HG03354 (cell line): Measurements from ENCODE around the gene LAMA5.

Experiments
- ATAC-seq: cut with Tn5 transposase; IDR thresholded peaks from one replicate; pipeline ENCODE4 v1.9.1; 2021; ENCODE audit warnings: mild to moderate bottlenecking; ENCODE audit not compliant: unreplicated experiment, poor library complexity, severe bottlenecking

Gene LAMA5

GRCh38 chr20:62361799-62362589 is 5.1 kb downstream of the LAMA5 start:
- ATAC-seq = no peak

GRCh38 chr20:62360854-62361798 is 6.0 kb downstream of the LAMA5 start:
- ATAC-seq = no peak

- no peak for ATAC-seq
Observed at GRCh38 chr20:62359491-62360121, 7.5 kb downstream of the LAMA5 start.

GRCh38 chr20:62359043-62359490 is 8.0 kb downstream of the LAMA5 start:
- ATAC-seq = no peak

DNA sequence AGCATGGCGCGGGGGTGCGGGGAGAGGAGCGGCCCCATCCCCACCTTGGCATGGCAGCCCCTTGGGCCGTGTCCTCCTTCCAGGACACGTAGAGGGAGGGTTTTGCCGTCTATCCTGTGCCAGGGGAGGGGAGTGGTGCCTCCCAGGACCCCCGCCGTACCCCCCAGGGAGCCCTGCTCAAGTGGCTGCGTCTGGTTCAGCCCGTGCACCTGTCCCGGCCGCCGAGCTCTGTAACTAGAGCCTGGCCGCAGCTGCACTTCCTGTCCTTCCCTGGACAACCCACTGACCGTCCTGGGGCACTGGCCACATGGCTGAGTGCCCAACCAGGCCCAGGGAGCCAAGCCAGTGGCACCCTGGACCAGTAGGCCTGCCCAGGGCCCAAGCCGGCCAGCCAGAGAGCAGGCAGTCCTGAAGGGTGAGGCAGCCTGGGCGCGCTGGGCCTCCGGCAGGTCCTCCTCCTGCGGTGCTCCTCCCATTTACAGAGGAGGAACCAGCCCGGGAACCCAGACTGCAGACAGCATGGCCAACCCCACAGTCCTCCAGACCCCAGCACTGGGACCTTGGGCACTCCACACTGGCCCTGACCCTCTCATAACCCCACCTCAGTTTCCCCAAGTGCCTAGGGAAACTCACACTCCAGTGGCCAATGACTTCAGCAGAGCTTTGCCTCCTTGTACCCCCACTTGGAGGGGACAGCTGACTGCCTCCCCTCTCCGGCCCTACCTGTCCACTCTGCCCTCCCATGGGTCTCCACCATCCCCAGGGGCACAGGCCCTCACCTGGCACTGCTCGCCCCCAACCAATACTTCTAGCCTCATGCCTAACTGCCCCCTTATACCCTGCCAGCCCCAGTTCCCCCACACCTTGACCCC is 8.7 kb downstream of the LAMA5 start:
- ATAC-seq = no peak

DNA sequence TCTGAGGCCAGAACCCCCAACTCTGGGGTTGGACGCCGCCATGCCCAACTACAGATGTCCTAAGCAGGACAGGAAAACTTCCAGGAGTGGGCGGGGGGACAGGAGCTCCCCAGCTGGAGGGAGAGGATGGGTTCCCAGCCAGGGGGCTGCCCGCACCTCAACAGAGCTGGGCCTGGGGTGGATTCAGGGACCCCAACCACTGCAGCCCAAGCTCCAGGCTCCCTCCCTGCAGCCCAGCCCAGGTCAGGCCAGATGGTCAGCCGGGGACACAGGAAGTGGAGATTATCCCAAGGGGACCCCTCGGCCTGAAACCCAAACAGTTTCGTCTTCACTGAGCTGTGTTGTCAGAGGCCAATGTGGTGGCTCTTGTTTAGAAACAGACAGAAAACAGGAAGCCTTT is 9.4 kb downstream of the LAMA5 start:
- no peak for ATAC-seq

- no peak for ATAC-seq
Observed at GRCh38 chr20:62357187-62357667, 9.9 kb downstream of the LAMA5 start.

DNA sequence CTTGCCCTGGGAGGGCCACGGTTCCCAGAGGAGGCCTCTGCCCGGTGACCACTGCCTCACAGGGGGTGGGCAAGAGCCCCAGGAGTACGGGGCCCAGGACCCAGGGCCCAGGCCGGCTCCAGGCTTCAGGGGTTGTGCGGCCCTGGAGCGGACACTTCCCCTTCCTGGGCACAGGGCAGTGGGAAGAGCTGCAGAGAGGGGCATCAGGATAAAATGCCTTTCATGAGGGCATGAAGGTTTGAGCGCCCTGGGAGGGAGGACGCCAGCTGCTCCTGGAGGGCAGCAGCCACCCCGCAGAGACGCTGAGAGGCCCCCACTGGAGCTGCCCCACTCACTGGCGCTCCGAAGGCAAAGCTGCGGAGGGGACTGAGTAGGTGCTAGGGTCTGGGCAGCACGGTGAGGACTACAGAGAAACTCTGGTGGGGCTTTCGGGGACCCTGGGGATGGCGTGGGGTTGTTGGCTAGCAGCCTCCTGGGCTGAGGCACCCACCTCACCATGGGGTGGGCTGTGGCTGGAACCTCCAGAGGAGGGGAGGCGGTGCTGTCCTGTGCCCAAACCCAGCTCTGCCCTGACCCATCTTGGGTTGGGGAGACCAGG is 10.4 kb downstream of the LAMA5 start:
- ATAC-seq = no peak

DNA sequence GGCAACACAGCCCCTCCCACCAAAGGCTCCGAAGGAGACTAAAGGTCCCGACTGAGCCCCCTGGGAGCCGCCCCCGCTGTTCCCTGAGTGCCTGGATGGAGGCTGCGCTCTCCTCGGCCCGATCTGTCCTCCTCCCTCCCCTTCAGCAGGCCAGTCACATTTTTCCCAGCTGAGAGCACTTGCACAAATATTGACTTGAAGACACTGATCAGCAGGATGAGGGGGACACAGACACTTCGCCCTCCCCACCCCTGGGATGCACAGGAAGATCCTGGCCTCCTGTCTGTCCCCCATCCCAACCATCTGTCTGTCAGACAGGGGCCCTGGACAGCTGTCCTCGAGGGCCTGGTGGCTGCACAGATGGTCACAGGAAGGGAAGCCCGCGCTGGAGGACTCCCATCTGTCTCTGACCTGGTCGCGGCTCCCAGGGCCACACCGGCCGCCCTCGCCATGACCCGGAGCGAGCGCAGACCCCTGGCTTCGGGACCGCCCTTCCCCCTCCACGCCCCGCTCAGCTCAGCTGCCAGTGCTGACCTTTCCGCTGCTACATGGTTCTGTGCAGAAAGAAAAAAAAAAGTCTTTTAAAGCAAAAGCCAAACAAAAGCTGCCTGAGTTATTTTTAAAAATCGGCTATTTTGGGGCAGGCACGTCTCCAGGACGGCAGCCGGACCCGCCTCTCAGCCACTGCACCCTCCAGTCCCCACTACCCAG is 11.1 kb downstream of the LAMA5 start:
- no peak for ATAC-seq

GRCh38 chr20:62355516-62355877 is 11.6 kb downstream of the LAMA5 start:
- no peak for ATAC-seq

- ATAC-seq = no peak
Observed at GRCh38 chr20:62354811-62355341, 12.2 kb downstream of the LAMA5 start.

GRCh38 chr20:62354031-62354808 is 12.9 kb downstream of the LAMA5 start:
- no peak for ATAC-seq

- no peak for ATAC-seq
Observed at GRCh38 chr20:62353289-62354030, 13.7 kb downstream of the LAMA5 start.

GRCh38 chr20:62352402-62353288 is 14.5 kb downstream of the LAMA5 start:
- ATAC-seq = no peak

DNA sequence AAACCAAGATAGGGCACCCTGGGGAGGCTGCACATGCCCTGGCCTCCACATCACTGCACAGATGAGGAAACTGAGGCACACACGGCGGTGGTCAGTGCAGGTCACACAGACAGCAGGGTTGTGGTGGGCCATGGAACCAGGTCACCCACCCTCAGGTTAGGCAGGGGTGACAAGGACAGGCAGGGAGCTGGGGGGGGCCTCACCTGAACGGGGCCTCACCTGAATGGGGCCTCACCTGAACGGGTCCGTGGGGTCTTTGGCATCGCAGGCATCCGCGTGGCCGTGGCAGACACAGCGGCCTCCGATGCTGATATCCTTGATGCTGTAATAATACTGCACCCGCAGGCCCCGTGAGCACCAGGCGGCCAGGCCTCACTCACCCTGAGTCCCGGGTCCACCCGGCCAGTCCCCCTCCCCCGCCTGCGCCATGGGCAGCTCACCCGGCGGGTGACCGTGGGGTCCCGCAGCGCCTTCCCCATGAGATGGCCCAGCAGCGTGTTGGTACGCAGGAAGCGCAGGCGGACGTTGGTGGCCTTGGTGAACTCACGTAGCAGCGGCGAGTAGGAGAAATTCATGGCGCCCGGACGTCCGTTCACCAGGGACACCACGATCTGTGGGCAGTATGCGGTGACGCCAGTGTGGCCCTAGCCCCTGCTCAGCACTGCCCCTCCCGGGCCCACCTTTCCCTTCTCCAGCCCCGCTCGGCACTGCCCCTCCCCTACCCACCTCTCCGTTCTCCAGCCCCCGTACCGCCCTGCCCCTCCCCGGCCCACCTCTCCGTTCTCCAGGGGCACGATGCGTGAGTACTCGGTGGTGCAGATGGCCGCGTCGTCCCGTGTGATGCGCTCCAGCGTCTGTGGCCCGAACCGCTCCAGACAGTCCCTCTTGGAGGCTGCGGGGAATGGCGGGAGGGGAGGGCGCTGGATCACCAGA is 15.4 kb downstream of the LAMA5 start:
- ATAC-seq = no peak
